H4 (cell line): Measurements from ENCODE around the gene CT45A8. TPM values are rescaled to one million over a fixed set of nuclear protein-coding genes. Genes with fewer than 3 reads are reported as not detected.
"Not testable (repeated sequence)": the region's sequence is repeated elsewhere in the genome, so short reads cannot be mapped to it uniquely, and the experiment has no call there.

Source experiments
- DNase-seq: peaks from one replicate; pipeline ENCODE4 v3.0.0-alpha.2; 2015; ENCODE audit warnings: low spot score
- total RNA-seq: library from RNA; depleted of rRNA; stranded (reverse); fragments of >200 nt; shearing (Covaris generic); gene quantifications from 2 replicates; pipeline ENCODE4 v1.2.3, GENCODE V29; 2014; rRNA removed

CT45A8 gene
- total RNA-seq, result not detected in 2 replicates

- DNase-seq, result not testable (repeated sequence)
These were observed at the start of gene CT45A8 for GRCh38 chrX:135854438-135854837. Gene CT45A8, minus strand, starts transcription at chrX:135854538. Its CDS starts 3,755 bp downstream, at chrX:135850783.

- DNase-seq, result no peak
These were observed 39.0 kb upstream of the CT45A8 start, which contains the start of the genes CT45A10 and SAGE1 for GRCh38 chrX:135893294-135893817. Gene CT45A10, minus strand, starts transcription at chrX:135893444. Its CDS starts 8,100 bp downstream, at chrX:135885344. Gene SAGE1, plus strand, starts transcription at chrX:135893716. Its CDS starts 2,527 bp downstream, at chrX:135896243.

GRCh38 chrX:135892781-135893180 lies 38.4 kb upstream of the CT45A8 start:
- DNase-seq, result no peak

- no peak for DNase-seq
These were observed 35.8 kb upstream of the CT45A8 start for GRCh38 chrX:135890087-135890585.

- peak; percentile 9 for DNase-seq
These were observed 34.6 kb upstream of the CT45A8 start for GRCh38 chrX:135888976-135889375.

GRCh38 chrX:135888230-135888629 lies 33.9 kb upstream of the CT45A8 start:
- DNase-seq, result not testable (repeated sequence)

GRCh38 chrX:135882741-135883140 lies 28.4 kb upstream of the CT45A8 start:
- not testable (repeated sequence) for DNase-seq

- DNase-seq, result not testable (repeated sequence)
These were observed 17.4 kb upstream of the CT45A8 start, which contains the start of gene CT45A9 for GRCh38 chrX:135871712-135872111. Gene CT45A9, minus strand, starts transcription at chrX:135871812. Its CDS starts 3,751 bp downstream, at chrX:135868061.

- DNase-seq, result not testable (repeated sequence)
These were observed 17.2 kb downstream of the CT45A8 start, which contains the start of gene CT45A7 for GRCh38 chrX:135837180-135837579. Gene CT45A7, minus strand, starts transcription at chrX:135837280. Its CDS starts 3,747 bp downstream, at chrX:135833533.

GRCh38 chrX:135819912-135820311 lies 34.4 kb downstream of the CT45A8 start, which contains the start of gene CT45A2:
Gene CT45A2, minus strand, starts transcription at chrX:135820012. Its CDS starts 3,747 bp downstream, at chrX:135816265.
- DNase-seq, result not testable (repeated sequence)

- not testable (repeated sequence) for DNase-seq
These were observed 51.7 kb downstream of the CT45A8 start, which contains the start of gene CT45A6 for GRCh38 chrX:135802687-135803086. Gene CT45A6, minus strand, starts transcription at chrX:135802787. Its CDS starts 3,794 bp downstream, at chrX:135798993.

Other genes with a start within 250 kb of the CT45A8 start
- gene CT45A1, start 140.9 kb downstream of the CT45A8 start, total RNA-seq, result not detected in 2 replicates
- gene CT45A3, start 86.3 kb downstream of the CT45A8 start, total RNA-seq, result not detected in 2 replicates
- gene CT45A5, start 69.0 kb downstream of the CT45A8 start, total RNA-seq, result 0.50 TPM in 1 of 2 replicates, not detected in the other
- not detected in 2 replicates for gene CT45A6, start 51.8 kb downstream of the CT45A8 start, total RNA-seq
- not detected in 2 replicates for gene CT45A2, start 34.5 kb downstream of the CT45A8 start, total RNA-seq
- not detected in 2 replicates for gene CT45A7, start 17.3 kb downstream of the CT45A8 start, total RNA-seq
- gene CT45A9, start 17.3 kb upstream of the CT45A8 start, total RNA-seq, result not detected in 2 replicates
- gene CT45A10, start 38.9 kb upstream of the CT45A8 start, total RNA-seq, result 0.43 TPM in 1 of 2 replicates, not detected in the other
- not detected in 2 replicates for gene SAGE1, start 39.2 kb upstream of the CT45A8 start, total RNA-seq
- 24.9 and 32.4 TPM in 2 replicates for gene MMGT1, start 119.5 kb upstream of the CT45A8 start, total RNA-seq
- gene SLC9A6, start 130.9 kb upstream of the CT45A8 start, total RNA-seq, result 19.9 and 22.4 TPM in 2 replicates